ENCODE measurements around the gene MAML2. TPM values are rescaled to one million over a fixed set of nuclear protein-coding genes. Genes with fewer than 3 reads are reported as not detected.

Gene MAML2
- total and polyA plus RNA-seq, 4 donors = 0.56 to 2.1 (median 1.4) TPM

DNA sequence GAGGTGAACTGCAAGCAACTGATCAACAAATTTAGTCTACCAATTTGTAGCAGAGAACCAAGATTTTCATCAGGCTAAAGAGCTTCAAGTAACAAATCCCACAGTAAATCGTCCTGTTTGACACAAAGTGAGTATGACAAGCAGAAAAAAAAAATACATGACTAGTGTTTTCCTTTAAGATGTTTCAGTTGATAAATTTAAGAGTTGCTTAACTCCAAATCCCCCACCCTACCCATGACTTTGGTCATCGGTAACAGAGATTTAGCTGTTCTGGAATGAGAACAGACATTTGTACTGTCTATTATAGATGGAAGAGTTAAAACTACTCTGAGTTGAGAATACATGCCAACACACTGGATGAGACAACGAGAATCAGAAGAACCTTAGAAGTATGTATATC lies 254.1 kb downstream of the MAML2 start:
- Histone ChIP-seq H3K36me3 (ENCODE audit: control insufficient read depth in 4 of 4, insufficient read depth in 3 of 4, low read depth in 1 of 4, low read length in 3 of 4) (no peaks in the 10 kb centered on the region), H3K27me3 (ENCODE audit: control insufficient read depth in 4 of 4, insufficient read depth in 4 of 4, low read length in 3 of 4) (peaks cover 0 to 2% (median 0%) of the 10 kb centered on the region in 4 donors), H3K9ac (ENCODE audit: low read depth in 1 of 2, low read length in 2 of 2) (no peak overlapping the region), H3K4me1 (ENCODE audit: control insufficient read depth in 4 of 4, insufficient read depth in 4 of 4, low read length in 3 of 4) (no peaks in the 10 kb centered on the region), H3K9me3 (ENCODE audit: control insufficient read depth in 4 of 4, low read length in 3 of 4) (no peaks in the 10 kb centered on the region), H3K4me3 (ENCODE audit: low read depth in 1 of 3, low read length in 3 of 3) (no peak overlapping the region), H3K27ac (ENCODE audit: low read depth in 1 of 2, low read length in 2 of 2) (no peak overlapping the region)
- WGBS = 81% methylated on average over 3 of the region's 3 CpGs
- no peak for DNase-seq (ENCODE audit: low spot score)
- TF ChIP-seq GABPA (IDR thresholded peaks at IDR 0.05 in 1 of 2, conservative IDR thresholded peaks at IDR 0.05 in 1 of 2) (no peak), HNF4G (IDR thresholded peaks at IDR 0.05) (no peak), FOXA1 (IDR thresholded peaks at IDR 0.05) (no peak), EGR1 (IDR thresholded peaks at IDR 0.05; ENCODE audit: low read depth in 2 of 2) (no peak), HNF4A (conservative IDR thresholded peaks at IDR 0.05) (no peak), FOXA2 (IDR thresholded peaks at IDR 0.05) (no peak), JUND (IDR thresholded peaks at IDR 0.05) (no peak), NR2F2 (IDR thresholded peaks at IDR 0.05) (no peak), MAX (IDR thresholded peaks at IDR 0.05) (no peak)

GRCh38 chr11:96086111-96086510 lies 256.9 kb downstream of the MAML2 start:
- Histone ChIP-seq H3K9me3 (ENCODE audit: control insufficient read depth in 4 of 4, low read length in 3 of 4) (no peaks in the 10 kb centered on the region), H3K4me3 (ENCODE audit: low read depth in 1 of 3, low read length in 3 of 3) (no peak overlapping the region), H3K9ac (ENCODE audit: low read depth in 1 of 2, low read length in 2 of 2) (no peak overlapping the region), H3K27ac (ENCODE audit: low read depth in 1 of 2, low read length in 2 of 2) (no peak overlapping the region), H3K36me3 (ENCODE audit: control insufficient read depth in 4 of 4, insufficient read depth in 3 of 4, low read depth in 1 of 4, low read length in 3 of 4) (no peaks in the 10 kb centered on the region), H3K27me3 (ENCODE audit: control insufficient read depth in 4 of 4, insufficient read depth in 4 of 4, low read length in 3 of 4) (peaks cover 0 to 2% (median 0%) of the 10 kb centered on the region in 4 donors), H3K4me1 (ENCODE audit: control insufficient read depth in 4 of 4, insufficient read depth in 4 of 4, low read length in 3 of 4) (no peaks in the 10 kb centered on the region)
- TF ChIP-seq GABPA (IDR thresholded peaks at IDR 0.05 in 1 of 2, conservative IDR thresholded peaks at IDR 0.05 in 1 of 2) (no peak), YY1 (IDR thresholded peaks at IDR 0.05) (no peak), TAF1 (conservative IDR thresholded peaks at IDR 0.05) (no peak), ATF3 (IDR thresholded peaks at IDR 0.05) (no peak), JUND (IDR thresholded peaks at IDR 0.05) (no peak), FOXA2 (IDR thresholded peaks at IDR 0.05) (no peak)
- WGBS = 81% methylated on average over 1 of the region's 1 CpG
- DNase-seq (ENCODE audit: low spot score) = no peak

DNA sequence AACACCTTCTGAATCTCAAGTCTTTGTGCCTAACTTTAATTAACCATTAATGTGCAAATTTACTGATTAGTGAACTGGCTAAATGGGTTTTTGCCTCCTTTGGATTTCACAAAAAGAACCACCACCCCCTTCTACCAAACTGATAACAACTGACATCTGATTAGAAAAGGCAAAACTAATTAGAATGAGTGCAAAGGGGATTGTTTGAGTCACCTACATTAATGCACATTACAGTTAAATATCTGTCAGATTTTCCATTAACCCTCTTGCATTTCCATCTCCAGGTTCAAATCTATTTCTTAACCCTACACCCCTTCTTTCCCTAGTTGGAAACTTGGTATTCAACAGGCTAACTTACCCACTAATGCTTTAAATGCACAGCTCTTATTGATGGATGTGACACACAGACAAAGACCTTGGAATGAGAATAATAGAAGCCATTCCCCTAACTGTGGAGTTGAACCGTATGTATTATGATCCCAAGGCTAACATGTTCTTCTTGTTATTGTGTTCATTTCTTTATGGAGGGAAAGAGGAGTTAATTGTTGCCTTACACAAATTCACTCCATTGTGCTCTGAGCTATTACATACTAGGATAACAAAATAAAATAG lies 257.6 kb downstream of the MAML2 start:
- Histone ChIP-seq H3K27me3 (ENCODE audit: control insufficient read depth in 4 of 4, insufficient read depth in 4 of 4, low read length in 3 of 4) (peaks cover 0 to 2% (median 0%) of the 10 kb centered on the region in 4 donors), H3K9me3 (ENCODE audit: control insufficient read depth in 4 of 4, low read length in 3 of 4) (no peaks in the 10 kb centered on the region), H3K4me3 (ENCODE audit: low read depth in 1 of 3, low read length in 3 of 3) (no peak overlapping the region), H3K4me1 (ENCODE audit: control insufficient read depth in 4 of 4, insufficient read depth in 4 of 4, low read length in 3 of 4) (no peaks in the 10 kb centered on the region), H3K36me3 (ENCODE audit: control insufficient read depth in 4 of 4, insufficient read depth in 3 of 4, low read depth in 1 of 4, low read length in 3 of 4) (no peaks in the 10 kb centered on the region), H3K27ac (ENCODE audit: low read depth in 1 of 2, low read length in 2 of 2) (no peak overlapping the region), H3K9ac (ENCODE audit: low read depth in 1 of 2, low read length in 2 of 2) (no peak overlapping the region)
- 89% methylated on average over 1 of the region's 1 CpG for WGBS
- DNase-seq (ENCODE audit: low spot score) = no peak
- TF ChIP-seq YY1 (IDR thresholded peaks at IDR 0.05) (no peak), TAF1 (conservative IDR thresholded peaks at IDR 0.05) (no peak)
- TF ChIP-seq, protein P1, sequence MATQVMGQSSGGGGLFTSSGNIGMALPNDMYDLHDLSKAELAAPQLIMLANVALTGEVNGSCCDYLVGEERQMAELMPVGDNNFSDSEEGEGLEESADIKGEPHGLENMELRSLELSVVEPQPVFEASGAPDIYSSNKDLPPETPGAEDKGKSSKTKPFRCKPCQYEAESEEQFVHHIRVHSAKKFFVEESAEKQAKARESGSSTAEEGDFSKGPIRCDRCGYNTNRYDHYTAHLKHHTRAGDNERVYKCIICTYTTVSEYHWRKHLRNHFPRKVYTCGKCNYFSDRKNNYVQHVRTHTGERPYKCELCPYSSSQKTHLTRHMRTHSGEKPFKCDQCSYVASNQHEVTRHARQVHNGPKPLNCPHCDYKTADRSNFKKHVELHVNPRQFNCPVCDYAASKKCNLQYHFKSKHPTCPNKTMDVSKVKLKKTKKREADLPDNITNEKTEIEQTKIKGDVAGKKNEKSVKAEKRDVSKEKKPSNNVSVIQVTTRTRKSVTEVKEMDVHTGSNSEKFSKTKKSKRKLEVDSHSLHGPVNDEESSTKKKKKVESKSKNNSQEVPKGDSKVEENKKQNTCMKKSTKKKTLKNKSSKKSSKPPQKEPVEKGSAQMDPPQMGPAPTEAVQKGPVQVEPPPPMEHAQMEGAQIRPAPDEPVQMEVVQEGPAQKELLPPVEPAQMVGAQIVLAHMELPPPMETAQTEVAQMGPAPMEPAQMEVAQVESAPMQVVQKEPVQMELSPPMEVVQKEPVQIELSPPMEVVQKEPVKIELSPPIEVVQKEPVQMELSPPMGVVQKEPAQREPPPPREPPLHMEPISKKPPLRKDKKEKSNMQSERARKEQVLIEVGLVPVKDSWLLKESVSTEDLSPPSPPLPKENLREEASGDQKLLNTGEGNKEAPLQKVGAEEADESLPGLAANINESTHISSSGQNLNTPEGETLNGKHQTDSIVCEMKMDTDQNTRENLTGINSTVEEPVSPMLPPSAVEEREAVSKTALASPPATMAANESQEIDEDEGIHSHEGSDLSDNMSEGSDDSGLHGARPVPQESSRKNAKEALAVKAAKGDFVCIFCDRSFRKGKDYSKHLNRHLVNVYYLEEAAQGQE (IDR thresholded peaks at IDR 0.05) = no peak

All from liver (tissue), 9 donors.